Dermis microvascular lymphatic vessel endothelial cell (primary cell): ENCODE measurements around the gene YEATS2. TPM values are rescaled to one million over a fixed set of nuclear protein-coding genes. Genes with fewer than 3 reads are reported as not detected.
A peak's percentile ranks its signal among the peaks of the same experiment; 100 is the strongest.
"Not testable (repeated sequence)": the region's sequence is repeated elsewhere in the genome, so short reads cannot be mapped to it uniquely, and the experiment has no call there.

Experiments
- DNase-seq, 2 donors: peaks; one replicate each; pipeline versions ENCODE4 v3.0.0 to v3.0.0-alpha.2; 2010; ENCODE audit warnings: low read depth in 2 of 2
- total RNA-seq: library from RNA; depleted of rRNA; stranded (reverse); fragments of >200 nt; gene quantifications from 2 replicates; pipeline ENCODE4 v1.2.1, GENCODE V29; 2014

Gene YEATS2
- total RNA-seq, 1 donor from 2014 or later = 27.6 TPM

GRCh38 chr3:183714622-183715021 is 17.0 kb downstream of the YEATS2 start:
- DNase-seq = no peak

GRCh38 chr3:183718012-183718411 is 20.4 kb downstream of the YEATS2 start:
- no peak for DNase-seq

GRCh38 chr3:183725387-183725786 is 27.8 kb downstream of the YEATS2 start:
- no peak for DNase-seq

GRCh38 chr3:183728204-183728603 is 30.6 kb downstream of the YEATS2 start:
- no peak for DNase-seq

GRCh38 chr3:183730361-183730760 is 32.8 kb downstream of the YEATS2 start:
- no peak for DNase-seq

- DNase-seq = no peak
These were observed 34.0 kb downstream of the YEATS2 start for GRCh38 chr3:183731611-183732010.

GRCh38 chr3:183733553-183733952 is 36.0 kb downstream of the YEATS2 start:
- no peak for DNase-seq

GRCh38 chr3:183734750-183735494 is 37.3 kb downstream of the YEATS2 start:
- peak; percentile 69 to 86 for DNase-seq

GRCh38 chr3:183737116-183737515 is 39.5 kb downstream of the YEATS2 start:
- DNase-seq = no peak

GRCh38 chr3:183740154-183740553 is 42.6 kb downstream of the YEATS2 start:
- DNase-seq = not testable (repeated sequence)

- DNase-seq = no peak
These were observed 45.6 kb downstream of the YEATS2 start for GRCh38 chr3:183743231-183743630.

GRCh38 chr3:183745300-183746098 is 47.9 kb downstream of the YEATS2 start:
- DNase-seq = peak in 1 of 2 donors; percentile 22

- DNase-seq = no peak
These were observed 56.5 kb downstream of the YEATS2 start for GRCh38 chr3:183754052-183754451.

GRCh38 chr3:183762304-183762703 is 64.7 kb downstream of the YEATS2 start:
- DNase-seq = no peak

GRCh38 chr3:183764847-183765731 is 67.5 kb downstream of the YEATS2 start:
- DNase-seq = peak in 1 of 2 donors; percentile 39

GRCh38 chr3:183766107-183766506 is 68.5 kb downstream of the YEATS2 start:
- DNase-seq = no peak

- DNase-seq = peak; percentile 69 to 82
These were observed 69.4 kb downstream of the YEATS2 start for GRCh38 chr3:183766745-183767606.

GRCh38 chr3:183768114-183768513 is 70.5 kb downstream of the YEATS2 start:
- DNase-seq = no peak

GRCh38 chr3:183769453-183769852 is 71.9 kb downstream of the YEATS2 start:
- no peak for DNase-seq

GRCh38 chr3:183774631-183775030 is 77.0 kb downstream of the YEATS2 start:
- no peak for DNase-seq

- no peak for DNase-seq
These were observed 78.2 kb downstream of the YEATS2 start for GRCh38 chr3:183775781-183776180.
